Esophagus (tissue), 2 donors: ENCODE results near the gene TBX10. TPM values are rescaled to one million over a fixed set of nuclear protein-coding genes. Genes with fewer than 3 reads are reported as not detected.
"Not testable (repeated sequence)": the region's sequence is repeated elsewhere in the genome, so short reads cannot be mapped to it uniquely, and the experiment has no call there.

Source experiments
- H3K27ac ChIP-seq, 2 donors: one replicate each; pipeline ENCODE4 v1.5.1; 2013; ENCODE audit warnings: low read depth in 2 of 2, mild to moderate bottlenecking in 2 of 2, inconsistent platforms in 1 of 2, low read length in 1 of 2, moderate library complexity in 1 of 2
- H3K27me3 ChIP-seq, 2 donors: one replicate each; pipeline ENCODE4 v1.6.1; 2013; ENCODE audit warnings: low read length in 2 of 2, control low read depth in 1 of 2, mild to moderate bottlenecking in 1 of 2; ENCODE audit not compliant: insufficient read depth in 2 of 2, control insufficient read depth in 1 of 2
- H3K36me3 ChIP-seq, 2 donors: one replicate each; pipeline ENCODE4 v1.6.1; 2013; ENCODE audit warnings: low read length in 1 of 2; ENCODE audit not compliant: control insufficient read depth in 2 of 2, insufficient read depth in 2 of 2
- H3K4me1 ChIP-seq, 2 donors: one replicate each; pipeline ENCODE4 v1.6.1; 2013; ENCODE audit warnings: low read length in 1 of 2; ENCODE audit not compliant: control insufficient read depth in 2 of 2, insufficient read depth in 2 of 2
- H3K4me3 ChIP-seq, 2 donors: one replicate each; pipeline ENCODE4 v1.5.1; 2013; ENCODE audit warnings: low read length in 2 of 2, mild to moderate bottlenecking in 2 of 2, low read depth in 1 of 2, moderate library complexity in 1 of 2
- H3K9me3 ChIP-seq, 2 donors: one replicate each; pipeline ENCODE4 v1.6.1; 2013; ENCODE audit warnings: mild to moderate bottlenecking in 2 of 2, low read depth in 1 of 2, low read length in 1 of 2, moderate library complexity in 1 of 2; ENCODE audit not compliant: control insufficient read depth in 2 of 2, insufficient read depth in 1 of 2
- WGBS, 2 donors: extraction: QIAGEN DNeasy Blood & Tissue Kit; methylation state at CpG; one replicate each; pipeline ENCODE4 v1.1.7; 2013; 5-methylcytosine and 5-hydroxymethylcytosine counted together
- polyA plus RNA-seq, 2 donors: library from polyadenylated mRNA; stranded (reverse); fragments of 200-250 nt; gene quantifications; one replicate each; pipeline ENCODE4 v1.2.3, GENCODE V29; 2013
- donor health status: healthy with polysubstance abuse.
- donor health status: Bipolar disorder and iron deficiency.

The TBX10 gene
- polyA plus RNA-seq, 2 donors = not detected

- WGBS, 2 donors = 59 to 61% methylated on average over 11 of the region's 11 CpGs
- H3K9me3 ChIP-seq = no peaks in the 10 kb centered on the region
- H3K4me3 ChIP-seq = no peak overlapping the region
- H3K27me3 ChIP-seq = no peaks in the 10 kb centered on the region
- H3K36me3 ChIP-seq = peaks cover 8 to 9% of the 10 kb centered on the region in 2 donors
- H3K27ac ChIP-seq = no peak overlapping the region
- H3K4me1 ChIP-seq = peaks cover 2 to 6% of the 10 kb centered on the region in 2 donors
Observed at GRCh38 chr11:67605231-67606011, 34.1 kb downstream of the TBX10 start.

GRCh38 chr11:67604815-67605214 lies 34.7 kb downstream of the TBX10 start:
- Histone ChIP-seq H3K27me3 (no peaks in the 10 kb centered on the region), H3K36me3 (peaks cover 4 to 7% of the 10 kb centered on the region in 2 donors), H3K27ac (no peak overlapping the region), H3K9me3 (no peaks in the 10 kb centered on the region), H3K4me1 (peaks cover 2 to 6% of the 10 kb centered on the region in 2 donors), H3K4me3 (no peak overlapping the region)
- 75 to 81% methylated on average over 2 of the region's 2 CpGs for WGBS, 2 donors

- not testable (repeated sequence) for H3K4me1 ChIP-seq, H3K4me3 ChIP-seq
- WGBS, 2 donors = 67 to 75% methylated on average over 2 of the region's 4 CpGs
Observed at GRCh38 chr11:67604119-67604518, 35.4 kb downstream of the TBX10 start.

GRCh38 chr11:67601098-67601497 lies 38.5 kb downstream of the TBX10 start:
- H3K27me3 ChIP-seq = no peaks in the 10 kb centered on the region
- H3K4me3 ChIP-seq = no peak overlapping the region
- WGBS, 2 donors = 93 to 95% methylated on average over 7 of the region's 7 CpGs
- H3K27ac ChIP-seq = no peak overlapping the region
- H3K36me3 ChIP-seq = no peaks in the 10 kb centered on the region
- no peaks in the 10 kb centered on the region for H3K9me3 ChIP-seq
- H3K4me1 ChIP-seq = peaks cover 0 to 1% of the 10 kb centered on the region in 2 donors

More at GRCh38 chr11:67604119-67604518, 35.4 kb downstream of the TBX10 start:
- H3K27ac ChIP-seq, H3K36me3 ChIP-seq, H3K9me3 ChIP-seq, H3K27me3 ChIP-seq: not testable (repeated sequence)

GRCh38 chr11:67600324-67601029 lies 39.1 kb downstream of the TBX10 start:
- no peaks in the 10 kb centered on the region for H3K9me3 ChIP-seq
- WGBS, 2 donors = 60 to 64% methylated on average over 7 of the region's 7 CpGs
- H3K36me3 ChIP-seq = no peaks in the 10 kb centered on the region
- H3K27me3 ChIP-seq = no peaks in the 10 kb centered on the region
- no peak overlapping the region for H3K27ac ChIP-seq
- no peak overlapping the region for H3K4me3 ChIP-seq
- no peaks in the 10 kb centered on the region for H3K4me1 ChIP-seq

- Histone ChIP-seq H3K36me3 (no peaks in the 10 kb centered on the region), H3K4me1 (no peaks in the 10 kb centered on the region), H3K27ac (no peak overlapping the region), H3K9me3 (no peaks in the 10 kb centered on the region), H3K4me3 (no peak overlapping the region), H3K27me3 (no peaks in the 10 kb centered on the region)
- WGBS, 2 donors = 77 to 78% methylated on average over 1 of the region's 1 CpG
Observed at GRCh38 chr11:67599149-67599548, 40.4 kb downstream of the TBX10 start.

- not testable (repeated sequence) for H3K27ac ChIP-seq, H3K9me3 ChIP-seq, H3K4me3 ChIP-seq, H3K27me3 ChIP-seq, H3K4me1 ChIP-seq, H3K36me3 ChIP-seq
- WGBS, 2 donors = 93% methylated on average over 22 to 26 of the region's 26 CpGs
Observed at GRCh38 chr11:67597963-67598362, 41.6 kb downstream of the TBX10 start.

- not testable (repeated sequence) for H3K4me3 ChIP-seq, H3K27ac ChIP-seq, H3K4me1 ChIP-seq, H3K27me3 ChIP-seq, H3K9me3 ChIP-seq, H3K36me3 ChIP-seq
- no CpG with 5 or more reads among the region's 3 CpGs for WGBS, 2 donors
Observed at GRCh38 chr11:67597458-67597857, 42.1 kb downstream of the TBX10 start.

GRCh38 chr11:67596753-67597300 lies 42.7 kb downstream of the TBX10 start:
- no peaks in the 10 kb centered on the region for H3K27me3 ChIP-seq
- WGBS, 2 donors = 90 to 91% methylated on average over 1 of the region's 1 CpG
- H3K4me3 ChIP-seq = no peak overlapping the region
- no peaks in the 10 kb centered on the region for H3K9me3 ChIP-seq
- no peaks in the 10 kb centered on the region for H3K36me3 ChIP-seq
- peaks cover 0 to 10% of the 10 kb centered on the region in 2 donors for H3K4me1 ChIP-seq
- H3K27ac ChIP-seq = no peak overlapping the region
